SJSA1 (cell line): Measurements from ENCODE around the gene FADS2. TPM values are rescaled to one million over a fixed set of nuclear protein-coding genes. Genes with fewer than 3 reads are reported as not detected.

Experiments used
- DNase-seq, 2 experiments: peaks; one replicate each; pipeline ENCODE4 v3.0.0-alpha.2; 2015 to 2020; ENCODE audit warnings: low spot score in 2 of 2, low read depth in 1 of 2
- H3K27ac ChIP-seq: fragments of 250-450 bp; sonication (Bioruptor Pico); 2 replicates; pipeline ENCODE4 v1.5.1; 2020; ENCODE audit warnings: mild to moderate bottlenecking, moderate library complexity
- H3K27me3 ChIP-seq: fragments of 250-450 bp; sonication (Bioruptor Pico); replicated peaks from 2 replicates; pipeline ENCODE4 v1.5.1; 2020; ENCODE audit warnings: mild to moderate bottlenecking, moderate library complexity
- H3K36me3 ChIP-seq: fragments of 250-450 bp; sonication (Bioruptor Pico); 2 replicates; pipeline ENCODE4 v1.5.1; 2020; ENCODE audit warnings: mild to moderate bottlenecking
- H3K4me1 ChIP-seq: fragments of 250-450 bp; sonication (Bioruptor Pico); replicated peaks from 2 replicates; pipeline ENCODE4 v1.6.1; 2021; ENCODE audit warnings: mild to moderate bottlenecking
- H3K4me3 ChIP-seq: fragments of 250-450 bp; sonication (Bioruptor Pico); 2 replicates; pipeline ENCODE4 v1.5.1; 2020; ENCODE audit warnings: mild to moderate bottlenecking
- H3K9me3 ChIP-seq: fragments of 250-450 bp; sonication (Bioruptor Pico); replicated peaks from 2 replicates; pipeline ENCODE4 v1.5.1; 2020; ENCODE audit warnings: mild to moderate bottlenecking
- total RNA-seq: library from RNA; depleted of rRNA; stranded (reverse); fragments of >200 nt; shearing (Covaris generic); gene quantifications from 2 replicates; pipeline ENCODE4 v1.2.3, GENCODE V29; 2014

FADS2 gene
- total RNA-seq, 1 experiment from 2014 or later: 8.5 TPM

GRCh38 chr11:61820174-61820573, 7.9 kb upstream of the FADS2 start:
- Histone ChIP-seq H3K27ac (no peak overlapping the region), H3K36me3 (peaks cover 4% of the 10 kb centered on the region; the same call in 1 of the 2 replicates), H3K9me3 (no peaks in the 10 kb centered on the region), H3K4me3 (no peak overlapping the region), H3K4me1 (peaks cover 21% of the 10 kb centered on the region), H3K27me3 (no peaks in the 10 kb centered on the region)
- no peak for DNase-seq

- H3K36me3 ChIP-seq: 0 out of 2 replicates have a peak, but pooled peaks cover 4% of the 10 kb centered on the region
- peak in 1 of 2 experiments; percentile 13 for DNase-seq
- H3K4me3 ChIP-seq: peak overlapping the region; percentile 32
- H3K9me3 ChIP-seq: no peaks in the 10 kb centered on the region
- peaks cover 21% of the 10 kb centered on the region for H3K4me1 ChIP-seq
- peaks cover 41% of the 10 kb centered on the region for H3K27me3 ChIP-seq
- H3K27ac ChIP-seq: no peak overlapping the region
Measured at GRCh38 chr11:61826930-61827570, 1.1 kb upstream of the FADS2 start.

DNA sequence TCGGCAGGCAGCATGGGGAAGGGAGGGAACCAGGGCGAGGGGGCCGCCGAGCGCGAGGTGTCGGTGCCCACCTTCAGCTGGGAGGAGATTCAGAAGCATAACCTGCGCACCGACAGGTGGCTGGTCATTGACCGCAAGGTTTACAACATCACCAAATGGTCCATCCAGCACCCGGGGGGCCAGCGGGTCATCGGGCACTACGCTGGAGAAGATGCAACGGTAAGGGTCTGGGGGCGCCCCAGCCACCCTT, 204 bp downstream of the FADS2 start:
- Histone ChIP-seq H3K27me3 (peaks cover 41% of the 10 kb centered on the region), H3K4me3 (peak overlapping the region; percentile 32), H3K4me1 (peaks cover 21% of the 10 kb centered on the region), H3K27ac (no peak overlapping the region), H3K36me3 (0 out of 2 replicates have a peak, but pooled peaks cover 4% of the 10 kb centered on the region), H3K9me3 (no peaks in the 10 kb centered on the region)
- peak in 1 of 2 experiments; percentile 22 for DNase-seq

GRCh38 chr11:61828629-61829407, 718 bp downstream of the FADS2 start:
- H3K4me1 ChIP-seq: peaks cover 21% of the 10 kb centered on the region
- DNase-seq: peak in 1 of 2 experiments; percentile 23
- H3K4me3 ChIP-seq: peak overlapping the region; percentile 32
- H3K27me3 ChIP-seq: peaks cover 41% of the 10 kb centered on the region
- H3K9me3 ChIP-seq: no peaks in the 10 kb centered on the region
- no peak overlapping the region for H3K27ac ChIP-seq
- H3K36me3 ChIP-seq: 0 out of 2 replicates have a peak, but pooled peaks cover 4% of the 10 kb centered on the region

DNA sequence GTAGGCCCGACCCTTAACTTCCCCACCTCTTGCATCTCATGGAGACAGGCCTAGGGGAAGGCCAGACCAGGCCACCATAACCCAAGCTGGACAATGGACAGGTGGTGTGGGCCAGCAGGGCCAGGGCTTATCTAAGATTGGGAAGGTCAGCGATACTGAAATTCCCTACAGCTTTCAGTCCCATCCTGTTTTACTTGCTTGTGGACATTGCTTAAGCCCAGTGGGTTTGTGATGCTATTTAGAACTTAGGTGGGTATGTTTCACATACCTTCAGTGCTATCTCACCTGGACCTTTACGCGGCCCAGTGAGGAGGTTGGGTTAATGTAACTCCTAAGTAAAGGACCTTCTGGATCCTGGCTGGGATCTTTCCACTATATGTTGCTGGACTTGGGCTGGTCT, 1.7 kb downstream of the FADS2 start:
- H3K36me3 ChIP-seq: 0 out of 2 replicates have a peak, but pooled peaks cover 4% of the 10 kb centered on the region
- DNase-seq: no peak
- no peak overlapping the region for H3K4me3 ChIP-seq
- H3K27me3 ChIP-seq: peaks cover 41% of the 10 kb centered on the region
- no peak overlapping the region for H3K27ac ChIP-seq
- H3K4me1 ChIP-seq: peaks cover 21% of the 10 kb centered on the region
- no peaks in the 10 kb centered on the region for H3K9me3 ChIP-seq

DNA sequence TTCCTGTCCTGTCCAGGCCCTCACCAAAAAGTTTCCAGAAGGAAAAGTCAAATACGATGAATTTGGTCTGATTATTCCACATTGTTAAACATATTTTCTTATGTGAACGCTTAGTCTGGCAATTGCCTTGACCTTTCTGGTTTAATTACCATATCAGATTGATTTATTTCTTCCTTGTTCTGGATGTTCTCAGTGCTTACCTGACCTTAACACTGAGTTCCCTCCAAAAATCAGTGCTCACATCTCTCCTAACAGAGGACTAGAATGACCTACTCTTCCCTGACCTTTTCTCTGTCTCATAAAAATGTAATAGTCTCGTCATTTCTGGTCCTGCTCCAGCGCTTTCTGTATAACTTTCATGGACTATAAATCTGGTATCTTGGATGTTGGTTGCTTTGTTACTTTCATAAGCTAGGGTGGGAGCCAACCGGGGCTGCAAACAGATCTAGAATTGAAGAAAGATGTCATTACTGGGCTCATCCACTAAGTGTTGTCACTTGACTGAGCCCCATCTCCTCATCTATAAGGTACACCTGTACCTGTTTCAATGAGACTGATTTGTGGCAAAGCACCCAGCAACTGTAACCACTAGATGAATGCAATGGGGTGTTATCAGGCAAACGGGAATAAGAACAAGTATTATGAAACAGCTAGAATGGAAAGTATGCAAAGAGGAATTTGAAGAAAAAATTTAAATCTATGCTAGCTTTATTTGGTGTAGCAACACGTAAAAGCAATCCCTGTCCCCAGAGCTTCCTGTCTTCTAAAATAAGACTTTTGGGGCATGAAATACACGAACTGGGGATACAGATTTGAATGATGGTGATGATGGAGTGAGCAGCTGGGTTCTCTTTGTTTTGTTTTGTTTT, 2.4 kb downstream of the FADS2 start:
- Histone ChIP-seq H3K4me1 (peaks cover 21% of the 10 kb centered on the region), H3K27me3 (peaks cover 41% of the 10 kb centered on the region), H3K36me3 (0 out of 2 replicates have a peak, but pooled peaks cover 4% of the 10 kb centered on the region), H3K4me3 (no peak overlapping the region), H3K27ac (no peak overlapping the region), H3K9me3 (no peaks in the 10 kb centered on the region)
- no peak for DNase-seq

DNA sequence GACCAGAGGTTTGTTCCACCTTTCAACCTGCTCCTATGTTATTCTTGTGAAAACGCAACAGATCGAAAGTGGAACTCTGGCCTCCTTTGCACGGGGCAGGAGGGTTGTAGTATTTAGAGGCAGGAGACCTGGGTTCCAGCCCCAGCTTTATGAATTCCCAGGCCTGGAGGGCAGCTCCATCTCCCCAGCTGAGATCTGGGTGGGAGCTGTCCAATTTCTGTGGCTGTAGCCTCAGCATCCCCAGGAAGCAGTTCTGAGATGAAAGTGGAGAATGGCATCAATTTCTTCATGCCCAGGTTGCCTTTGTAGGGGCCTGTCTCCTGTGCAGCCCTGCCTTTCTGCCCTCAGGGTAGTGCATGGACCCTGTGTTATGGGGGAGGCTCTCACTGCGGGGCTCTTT, 4.1 kb downstream of the FADS2 start:
- H3K9me3 ChIP-seq: no peaks in the 10 kb centered on the region
- no peak overlapping the region for H3K4me3 ChIP-seq
- no peak overlapping the region for H3K27ac ChIP-seq
- 0 out of 2 replicates have a peak, but pooled peaks cover 4% of the 10 kb centered on the region for H3K36me3 ChIP-seq
- H3K27me3 ChIP-seq: peaks cover 36% of the 10 kb centered on the region
- H3K4me1 ChIP-seq: peaks cover 21% of the 10 kb centered on the region
- DNase-seq: no peak

- no peak for DNase-seq
- H3K4me1 ChIP-seq: peaks cover 15% of the 10 kb centered on the region
Measured at GRCh38 chr11:61832754-61833153, 4.7 kb downstream of the FADS2 start.

GRCh38 chr11:61833471-61833870, 5.4 kb downstream of the FADS2 start:
- no peak for DNase-seq
- peaks cover 23% of the 10 kb centered on the region for H3K27me3 ChIP-seq
- H3K4me3 ChIP-seq: no peak overlapping the region
- no peaks in the 10 kb centered on the region for H3K9me3 ChIP-seq
- 0 out of 2 replicates have a peak, but pooled peaks cover under 1% of the 10 kb centered on the region for H3K36me3 ChIP-seq
- H3K4me1 ChIP-seq: peaks cover 8% of the 10 kb centered on the region
- no peak overlapping the region for H3K27ac ChIP-seq

More at GRCh38 chr11:61832754-61833153, 4.7 kb downstream of the FADS2 start:
- no peak overlapping the region for H3K4me3 ChIP-seq
- no peaks in the 10 kb centered on the region for H3K9me3 ChIP-seq
- H3K27me3 ChIP-seq: peaks cover 30% of the 10 kb centered on the region
- H3K27ac ChIP-seq: no peak overlapping the region
- 0 out of 2 replicates have a peak, but pooled peaks cover 4% of the 10 kb centered on the region for H3K36me3 ChIP-seq

DNA sequence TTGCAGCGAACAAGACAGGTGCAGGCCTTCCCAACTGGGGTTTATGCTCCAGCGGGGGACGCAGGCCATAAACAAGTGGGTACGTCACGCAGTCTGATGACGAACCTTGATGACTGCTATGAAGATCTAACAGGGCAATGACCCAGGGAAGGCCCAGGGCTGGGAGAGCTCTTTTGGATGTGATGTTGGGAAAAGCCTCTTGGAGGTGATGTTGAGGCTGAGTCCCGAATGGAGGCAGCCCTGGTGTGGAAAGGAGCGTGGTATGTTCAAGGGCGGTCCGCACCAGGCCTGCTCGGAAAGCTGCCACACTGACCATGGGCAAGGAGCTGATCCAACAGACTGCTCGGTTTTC, 5.8 kb downstream of the FADS2 start:
- Histone ChIP-seq H3K27me3 (peaks cover 19% of the 10 kb centered on the region), H3K4me3 (no peak overlapping the region), H3K4me1 (peaks cover 4% of the 10 kb centered on the region), H3K36me3 (no peaks in the 10 kb centered on the region), H3K9me3 (no peaks in the 10 kb centered on the region), H3K27ac (no peak overlapping the region)
- DNase-seq: no peak

DNA sequence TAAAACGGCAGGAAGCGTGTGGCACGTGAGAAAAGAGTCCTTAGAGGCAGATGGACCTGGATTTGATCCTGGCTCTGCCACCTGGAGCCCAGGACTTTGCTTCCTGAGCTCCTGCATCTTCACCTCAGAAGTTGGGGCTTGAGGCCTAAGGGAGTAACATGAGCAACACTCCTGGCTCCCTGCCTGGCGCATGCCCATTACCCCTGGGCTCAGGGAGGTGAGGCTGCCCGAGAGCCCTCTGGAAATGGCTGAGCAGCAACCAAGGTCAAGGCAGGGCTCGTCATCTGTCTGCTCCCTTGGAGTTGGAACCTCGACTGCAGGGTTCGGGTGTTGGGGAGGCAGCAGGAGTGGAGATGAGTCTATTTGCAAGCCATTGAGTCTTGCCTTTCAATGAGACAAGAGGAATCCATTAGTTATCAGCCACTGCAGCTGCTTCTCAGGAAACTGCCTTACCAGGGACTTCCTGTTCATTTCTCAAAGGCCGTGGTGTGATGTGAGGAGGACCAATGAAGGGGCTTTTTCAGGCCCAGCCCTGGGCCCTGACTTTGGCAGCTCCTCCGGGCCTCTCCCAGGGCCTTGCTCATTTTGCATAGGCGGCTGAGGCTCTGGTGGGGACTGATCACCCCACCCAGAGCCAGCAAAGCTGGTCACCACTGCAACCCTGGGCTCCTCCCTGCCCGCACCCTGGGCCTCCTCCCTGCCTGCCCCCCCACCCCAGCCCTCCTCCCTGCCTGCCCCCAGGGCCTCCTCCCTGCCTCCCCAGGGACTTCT, 6.4 kb downstream of the FADS2 start:
- H3K4me3 ChIP-seq: no peak overlapping the region
- no peak for DNase-seq
- H3K27me3 ChIP-seq: peaks cover 13% of the 10 kb centered on the region
- H3K36me3 ChIP-seq: no peaks in the 10 kb centered on the region
- H3K27ac ChIP-seq: no peak overlapping the region
- H3K4me1 ChIP-seq: no peaks in the 10 kb centered on the region
- H3K9me3 ChIP-seq: no peaks in the 10 kb centered on the region

DNA sequence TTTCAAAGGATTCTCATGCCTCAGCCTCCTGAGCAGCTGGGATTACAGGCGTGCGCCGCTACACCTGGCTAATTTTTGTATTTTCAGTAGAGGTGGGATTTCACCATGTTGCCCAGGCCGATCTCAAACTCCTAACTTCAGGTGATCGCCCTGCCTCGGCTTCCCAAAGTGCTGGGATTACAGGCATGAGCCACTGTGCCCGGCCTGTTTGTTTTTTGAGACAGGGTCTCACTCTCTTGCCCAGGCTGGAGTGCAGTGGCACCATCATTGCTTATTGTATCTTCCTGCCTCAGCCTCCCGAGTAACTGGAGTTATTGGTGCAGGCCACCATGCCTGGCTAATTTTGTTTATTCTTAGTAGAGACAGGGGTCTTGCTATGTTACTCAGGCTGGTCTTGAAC, 8.1 kb downstream of the FADS2 start:
- H3K4me3 ChIP-seq: no peak overlapping the region
- H3K4me1 ChIP-seq: no peaks in the 10 kb centered on the region
- no peaks in the 10 kb centered on the region for H3K9me3 ChIP-seq
- no peak for DNase-seq
- H3K27me3 ChIP-seq: no peaks in the 10 kb centered on the region
- H3K27ac ChIP-seq: no peak overlapping the region
- H3K36me3 ChIP-seq: no peaks in the 10 kb centered on the region

DNA sequence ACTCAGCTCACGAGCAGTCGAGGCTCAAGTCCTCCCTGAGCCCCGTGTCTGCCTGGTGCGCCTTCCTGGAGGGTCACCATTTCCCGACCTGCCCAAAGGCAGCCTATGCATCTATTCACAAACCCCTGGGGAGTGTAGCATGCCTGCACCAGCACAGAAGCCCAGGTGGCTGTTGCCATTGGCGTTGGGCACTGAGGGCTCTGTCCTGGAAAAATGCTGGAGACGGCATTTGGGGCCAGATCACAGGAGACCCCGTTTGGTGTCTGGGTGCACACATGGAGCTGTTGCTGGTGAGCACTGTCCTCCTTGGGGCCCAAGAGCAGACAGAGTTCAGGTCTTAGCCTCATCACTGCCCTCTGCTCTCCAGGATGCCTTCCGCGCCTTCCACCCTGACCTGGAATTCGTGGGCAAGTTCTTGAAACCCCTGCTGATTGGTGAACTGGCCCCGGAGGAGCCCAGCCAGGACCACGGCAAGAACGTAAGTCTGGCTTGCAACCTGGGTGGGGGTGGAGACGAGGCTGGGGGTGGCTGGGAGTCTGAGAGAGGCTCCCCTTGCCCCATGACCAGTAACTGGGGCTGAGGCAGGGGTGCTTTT, 9.4 kb downstream of the FADS2 start:
- Histone ChIP-seq H3K36me3 (no peaks in the 10 kb centered on the region), H3K4me3 (no peak overlapping the region), H3K27me3 (no peaks in the 10 kb centered on the region), H3K4me1 (no peaks in the 10 kb centered on the region), H3K9me3 (no peaks in the 10 kb centered on the region), H3K27ac (no peak overlapping the region)
- DNase-seq: no peak
